Osteoblast (primary cell): ENCODE results near the gene PRKN. TPM values are rescaled to one million over a fixed set of nuclear protein-coding genes. Genes with fewer than 3 reads are reported as not detected.

Experiments
- DNase-seq: peaks from one replicate; pipeline ENCODE4 v3.0.0; 2011; ENCODE audit warnings: low spot score, mixed read lengths; ENCODE audit not compliant: insufficient read length; ENCODE audit errors: missing footprints
- H2AFZ ChIP-seq: 2 replicates; pipeline ENCODE4 v1.6.0; 2011; ENCODE audit warnings: mild to moderate bottlenecking, low read length
- H3K27ac ChIP-seq: 2 replicates; pipeline ENCODE4 v1.5.1; 2011; ENCODE audit warnings: mild to moderate bottlenecking, low read depth, low read length, moderate library complexity
- H3K27me3 ChIP-seq: 2 replicates; pipeline ENCODE4 v1.6.0; 2012; ENCODE audit warnings: mild to moderate bottlenecking, control low read depth, inconsistent platforms, low read length, moderate library complexity; ENCODE audit not compliant: insufficient read depth
- H3K36me3 ChIP-seq: 2 replicates; pipeline ENCODE4 v1.5.1; 2011; ENCODE audit warnings: mild to moderate bottlenecking, low read length, control low read depth, moderate library complexity; ENCODE audit not compliant: insufficient read depth
- H3K4me1 ChIP-seq: 2 replicates; pipeline ENCODE4 v1.5.1; 2011; ENCODE audit warnings: mild to moderate bottlenecking, low read length, control low read depth, moderate library complexity; ENCODE audit not compliant: insufficient read depth
- H3K4me2 ChIP-seq: 2 replicates; pipeline ENCODE4 v1.6.0; 2011; ENCODE audit warnings: mild to moderate bottlenecking, low read length; ENCODE audit not compliant: insufficient read depth
- H3K4me3 ChIP-seq: fragments of 200-600 bp; sonication (generic); 3 replicates; pipeline ENCODE4 v1.5.1; 2012; ENCODE audit warnings: mild to moderate bottlenecking, low read length, inconsistent platforms; ENCODE audit not compliant: insufficient read depth
- H3K79me2 ChIP-seq: 2 replicates; pipeline ENCODE4 v1.6.0; 2012; ENCODE audit warnings: mild to moderate bottlenecking, low read length, control low read depth, inconsistent platforms; ENCODE audit not compliant: insufficient read depth
- H3K9me3 ChIP-seq: 2 replicates; pipeline ENCODE4 v1.5.1; 2011; ENCODE audit warnings: low read depth, low read length, control low read depth
- H4K20me1 ChIP-seq: 2 replicates; pipeline ENCODE4 v1.6.0; 2012; ENCODE audit warnings: mild to moderate bottlenecking, low read length, control low read depth; ENCODE audit not compliant: insufficient read depth
- CTCF ChIP-seq: IDR thresholded peaks from 2 replicates; pipeline ENCODE4 v1.5.1; 2011; ENCODE audit warnings: mild to moderate bottlenecking, low read depth, low read length, moderate library complexity; ENCODE audit errors: extremely low read depth
- total RNA-seq: library from RNA; depleted of rRNA; stranded (reverse); fragments of >200 nt; gene quantifications from 2 replicates; pipeline ENCODE4 v1.2.3, GENCODE V29; 2012

The PRKN gene
- total RNA-seq, 1 donor = 2.9 TPM

GRCh38 chr6:161976553-161976952, 751.0 kb downstream of the PRKN start:
- Histone ChIP-seq H2AFZ (no peak overlapping the region), H3K4me1 (no peaks in the 10 kb centered on the region), H3K79me2 (no peaks in the 10 kb centered on the region), H3K27me3 (no peaks in the 10 kb centered on the region), H3K4me3 (no peak overlapping the region), H3K9me3 (no peaks in the 10 kb centered on the region), H3K27ac (no peak overlapping the region), H3K36me3 (no peaks in the 10 kb centered on the region), H3K4me2 (no peak overlapping the region), H4K20me1 (no peaks in the 10 kb centered on the region)
- no peak for TF ChIP-seq CTCF
- DNase-seq = no peak

DNA sequence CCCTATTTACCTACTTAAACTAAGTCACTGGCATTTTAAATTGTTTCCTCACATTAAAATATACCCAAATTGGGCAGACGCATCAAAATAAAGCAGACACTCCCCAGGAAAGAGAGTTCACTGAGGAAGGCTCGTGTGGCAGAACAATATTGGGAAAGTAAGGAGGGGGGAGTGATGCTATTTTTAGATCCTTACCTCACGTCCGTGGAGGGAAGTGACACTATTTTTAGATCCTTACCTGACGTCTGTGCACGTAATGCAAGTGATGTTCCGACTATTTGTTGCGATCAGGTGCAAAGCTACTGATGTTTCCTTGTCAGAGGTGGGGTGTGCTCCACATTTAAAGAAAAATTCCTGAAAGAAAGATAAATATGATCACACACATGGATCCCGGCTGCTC, 754.5 kb downstream of the PRKN start:
- Histone ChIP-seq H3K79me2 (no peaks in the 10 kb centered on the region), H3K4me1 (no peaks in the 10 kb centered on the region), H2AFZ (no peak overlapping the region), H3K9me3 (peaks cover 3% of the 10 kb centered on the region), H3K27me3 (no peaks in the 10 kb centered on the region), H4K20me1 (no peaks in the 10 kb centered on the region), H3K36me3 (no peaks in the 10 kb centered on the region), H3K4me2 (no peak overlapping the region), H3K4me3 (no peak overlapping the region), H3K27ac (no peak overlapping the region)
- no peak for TF ChIP-seq CTCF
- no peak for DNase-seq

DNA sequence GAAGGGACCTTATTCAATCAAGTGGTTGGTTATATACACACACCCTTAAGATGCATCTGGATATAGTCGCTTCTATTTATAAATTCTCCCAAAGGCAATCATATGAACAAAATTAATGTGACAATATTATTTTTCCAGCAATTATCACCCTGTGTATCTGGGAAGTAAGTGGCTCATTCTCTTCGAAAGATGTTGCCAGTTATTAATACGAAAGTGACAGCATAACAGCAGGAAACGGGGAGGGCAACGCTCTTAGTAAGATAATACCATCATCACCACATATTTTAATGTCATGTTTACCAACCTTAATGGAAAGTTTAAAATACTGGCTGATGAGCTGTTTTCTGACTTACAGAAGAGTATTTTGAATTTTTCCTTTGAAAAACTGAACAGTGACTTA, 756.5 kb downstream of the PRKN start:
- no peak overlapping the region for H2AFZ ChIP-seq
- H4K20me1 ChIP-seq = no peaks in the 10 kb centered on the region
- H3K27ac ChIP-seq = no peak overlapping the region
- no peaks in the 10 kb centered on the region for H3K4me1 ChIP-seq
- DNase-seq = no peak
- TF ChIP-seq CTCF = no peak
- no peak overlapping the region for H3K4me3 ChIP-seq
- no peaks in the 10 kb centered on the region for H3K36me3 ChIP-seq
- no peaks in the 10 kb centered on the region for H3K79me2 ChIP-seq
- H3K27me3 ChIP-seq = no peaks in the 10 kb centered on the region
- H3K4me2 ChIP-seq = no peak overlapping the region
- H3K9me3 ChIP-seq = peaks cover 3% of the 10 kb centered on the region

DNA sequence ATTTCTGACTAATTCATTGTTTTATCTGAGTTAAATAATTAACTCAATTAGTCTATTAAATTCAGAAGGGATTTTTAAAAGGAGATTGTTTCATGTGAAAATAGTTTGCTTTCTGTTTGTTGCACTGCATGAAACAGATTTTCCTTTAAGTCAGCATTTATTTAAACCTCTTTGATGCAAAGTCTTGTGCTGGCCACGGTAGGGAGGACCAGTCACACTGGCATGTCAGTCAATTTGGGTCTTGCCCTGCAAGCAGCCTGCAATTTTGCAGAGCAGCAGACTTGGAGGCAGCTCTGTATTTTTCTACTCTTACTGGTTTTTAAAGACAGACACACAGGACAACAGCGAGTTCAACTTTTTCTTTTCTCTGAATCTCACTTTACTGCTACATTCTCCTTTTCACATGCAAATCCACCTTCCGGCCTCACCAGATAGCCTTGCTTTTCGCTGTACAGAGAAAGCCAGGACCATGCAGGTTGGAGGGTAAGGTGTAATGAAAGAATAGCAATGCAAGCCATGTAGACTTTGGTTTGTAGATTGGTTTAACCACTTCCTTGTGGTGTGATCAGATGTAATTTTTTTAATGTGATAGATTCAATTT, 763.8 kb downstream of the PRKN start:
- no peaks in the 10 kb centered on the region for H3K79me2 ChIP-seq
- no peaks in the 10 kb centered on the region for H3K4me1 ChIP-seq
- H3K27ac ChIP-seq = no peak overlapping the region
- no peaks in the 10 kb centered on the region for H4K20me1 ChIP-seq
- TF ChIP-seq CTCF = no peak
- no peak overlapping the region for H2AFZ ChIP-seq
- H3K4me3 ChIP-seq = no peak overlapping the region
- no peak overlapping the region for H3K4me2 ChIP-seq
- H3K36me3 ChIP-seq = no peaks in the 10 kb centered on the region
- H3K27me3 ChIP-seq = no peaks in the 10 kb centered on the region
- DNase-seq = no peak
- no peaks in the 10 kb centered on the region for H3K9me3 ChIP-seq
